MM.1S (cell line): ENCODE results near the gene DNAJB1.
"Not testable (repeated sequence)": the region's sequence is repeated elsewhere in the genome, so short reads cannot be mapped to it uniquely, and the experiment has no call there.

Experiments used
- DNase-seq: peaks from one replicate; pipeline ENCODE4 v3.0.0-alpha.2; 2015
- H2AFZ ChIP-seq: fragments of 300-600 bp; sonication (generic); 2 replicates; pipeline ENCODE4 v1.6.0; 2016; ENCODE audit warnings: antibody characterized with exemption, low read length
- H3F3A ChIP-seq: fragments of 300-600 bp; sonication (generic); 2 replicates; pipeline ENCODE4 v1.6.1; 2016; ENCODE audit warnings: mild to moderate bottlenecking, antibody characterized with exemption, low read length, moderate library complexity, mixed read lengths; ENCODE audit not compliant: insufficient read depth
- H3K27ac ChIP-seq: fragments of 300-600 bp; sonication (generic); 2 replicates; pipeline ENCODE4 v1.5.1; 2016; ENCODE audit warnings: mild to moderate bottlenecking, low read length
- H3K27me3 ChIP-seq: fragments of 300-600 bp; sonication (generic); replicated peaks from 2 replicates; pipeline ENCODE4 v1.6.0; 2016; ENCODE audit warnings: low read length; ENCODE audit not compliant: insufficient read depth
- H3K36me3 ChIP-seq: fragments of 300-600 bp; sonication (generic); replicated peaks from 2 replicates; pipeline ENCODE4 v1.6.1; 2016; ENCODE audit warnings: mild to moderate bottlenecking, low read length, mixed read lengths; ENCODE audit not compliant: insufficient read depth
- H3K4me1 ChIP-seq: fragments of 300-600 bp; sonication (generic); 2 replicates; pipeline ENCODE4 v1.6.1; 2016; ENCODE audit warnings: low read length, mixed read lengths
- H3K4me2 ChIP-seq: fragments of 300-600 bp; sonication (generic); 2 replicates; pipeline ENCODE4 v1.6.0; 2016; ENCODE audit warnings: low read depth, low read length
- H3K4me3 ChIP-seq: fragments of 300-600 bp; sonication (generic); 2 replicates; pipeline ENCODE4 v1.5.1; 2016; ENCODE audit warnings: low read length, mixed read lengths
- H3K79me2 ChIP-seq: fragments of 300-600 bp; sonication (generic); 2 replicates; pipeline ENCODE4 v1.6.1; 2016; ENCODE audit warnings: mixed run types, low read length, mixed read lengths
- H3K9ac ChIP-seq: fragments of 300-600 bp; sonication (generic); 2 replicates; pipeline ENCODE4 v1.6.1; 2016; ENCODE audit warnings: low read length, mixed read lengths
- H3K9me2 ChIP-seq: fragments of 300-600 bp; sonication (generic); replicated peaks from 2 replicates; pipeline ENCODE4 v1.6.1; 2016; ENCODE audit warnings: mild to moderate bottlenecking, low read length, mixed read lengths; ENCODE audit not compliant: insufficient read depth
- H3K9me3 ChIP-seq: fragments of 300-600 bp; sonication (generic); replicated peaks from 2 replicates; pipeline ENCODE4 v1.6.1; 2016; ENCODE audit warnings: mild to moderate bottlenecking, low read length, mixed read lengths; ENCODE audit not compliant: insufficient read depth
- H4K20me1 ChIP-seq: fragments of 300-600 bp; sonication (generic); 2 replicates; pipeline ENCODE4 v1.6.1; 2016; ENCODE audit warnings: mild to moderate bottlenecking, low read length, moderate library complexity, mixed read lengths; ENCODE audit not compliant: insufficient read depth
- EZH2 ChIP-seq: fragments of 300-600 bp; sonication (generic); optimal IDR thresholded peaks from 2 replicates; pipeline ENCODE3; 2017; ENCODE audit warnings: low read depth, mild to moderate bottlenecking, antibody characterized with exemption, low read length, mixed read lengths
- EZH2phosphoT487 ChIP-seq: fragments of 300-600 bp; sonication (generic); IDR thresholded peaks from 2 replicates; pipeline ENCODE4 v1.6.1; 2018; ENCODE audit warnings: antibody characterized with exemption, low read length
- TF ChIP-seq, protein P1 (sequence below): fragments of 300-600 bp; sonication (generic); IDR thresholded peaks from 2 replicates; pipeline ENCODE4 v1.5.1; 2016; ENCODE audit warnings: antibody characterized with exemption, low read length, mixed read lengths

The DNAJB1 gene

GRCh38 chr19:14542711-14543328, 24.6 kb upstream of the DNAJB1 start:
- no peaks in the 10 kb centered on the region for H3K36me3 ChIP-seq
- no peaks in the 10 kb centered on the region for H4K20me1 ChIP-seq
- no peaks in the 10 kb centered on the region for H3K9me3 ChIP-seq
- H3K9me2 ChIP-seq: no peaks in the 10 kb centered on the region
- H3K4me1 ChIP-seq: no peaks in the 10 kb centered on the region
- H3K27me3 ChIP-seq: no peaks in the 10 kb centered on the region
- no peak for DNase-seq
- H3K4me3 ChIP-seq: no peak overlapping the region
- TF ChIP-seq, protein P1, sequence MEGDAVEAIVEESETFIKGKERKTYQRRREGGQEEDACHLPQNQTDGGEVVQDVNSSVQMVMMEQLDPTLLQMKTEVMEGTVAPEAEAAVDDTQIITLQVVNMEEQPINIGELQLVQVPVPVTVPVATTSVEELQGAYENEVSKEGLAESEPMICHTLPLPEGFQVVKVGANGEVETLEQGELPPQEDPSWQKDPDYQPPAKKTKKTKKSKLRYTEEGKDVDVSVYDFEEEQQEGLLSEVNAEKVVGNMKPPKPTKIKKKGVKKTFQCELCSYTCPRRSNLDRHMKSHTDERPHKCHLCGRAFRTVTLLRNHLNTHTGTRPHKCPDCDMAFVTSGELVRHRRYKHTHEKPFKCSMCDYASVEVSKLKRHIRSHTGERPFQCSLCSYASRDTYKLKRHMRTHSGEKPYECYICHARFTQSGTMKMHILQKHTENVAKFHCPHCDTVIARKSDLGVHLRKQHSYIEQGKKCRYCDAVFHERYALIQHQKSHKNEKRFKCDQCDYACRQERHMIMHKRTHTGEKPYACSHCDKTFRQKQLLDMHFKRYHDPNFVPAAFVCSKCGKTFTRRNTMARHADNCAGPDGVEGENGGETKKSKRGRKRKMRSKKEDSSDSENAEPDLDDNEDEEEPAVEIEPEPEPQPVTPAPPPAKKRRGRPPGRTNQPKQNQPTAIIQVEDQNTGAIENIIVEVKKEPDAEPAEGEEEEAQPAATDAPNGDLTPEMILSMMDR: no peak
- TF ChIP-seq EZH2 (no peak), EZH2phosphoT487 (no peak)
- no peak overlapping the region for H3K9ac ChIP-seq
- H3K27ac ChIP-seq: no peak overlapping the region
- H3K4me2 ChIP-seq: no peak overlapping the region
- H3K79me2 ChIP-seq: peaks cover 51% of the 10 kb centered on the region
- no peak overlapping the region for H2AFZ ChIP-seq
- H3F3A ChIP-seq: no peaks in the 10 kb centered on the region

DNA sequence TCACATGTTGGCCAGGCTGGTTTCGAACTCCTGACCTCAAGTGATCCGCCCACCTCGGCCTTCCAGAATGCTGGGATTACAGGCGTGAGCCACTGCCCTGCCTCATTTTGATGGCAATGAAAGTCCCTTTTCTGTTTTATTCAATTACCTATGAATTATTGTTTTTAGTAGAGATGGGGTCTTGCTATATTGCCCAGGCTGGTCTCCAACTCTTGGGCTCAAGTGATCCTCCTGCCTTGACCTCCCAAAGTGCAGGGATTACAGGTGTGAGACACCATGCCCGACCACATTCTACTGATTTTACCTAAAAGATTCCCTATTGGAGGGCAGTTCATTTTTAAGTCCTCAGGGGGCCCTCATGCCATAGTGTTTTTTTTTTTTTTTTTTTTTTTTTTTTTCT, 23.8 kb upstream of the DNAJB1 start:
- H3K79me2 ChIP-seq: peaks cover 54% of the 10 kb centered on the region

DNA sequence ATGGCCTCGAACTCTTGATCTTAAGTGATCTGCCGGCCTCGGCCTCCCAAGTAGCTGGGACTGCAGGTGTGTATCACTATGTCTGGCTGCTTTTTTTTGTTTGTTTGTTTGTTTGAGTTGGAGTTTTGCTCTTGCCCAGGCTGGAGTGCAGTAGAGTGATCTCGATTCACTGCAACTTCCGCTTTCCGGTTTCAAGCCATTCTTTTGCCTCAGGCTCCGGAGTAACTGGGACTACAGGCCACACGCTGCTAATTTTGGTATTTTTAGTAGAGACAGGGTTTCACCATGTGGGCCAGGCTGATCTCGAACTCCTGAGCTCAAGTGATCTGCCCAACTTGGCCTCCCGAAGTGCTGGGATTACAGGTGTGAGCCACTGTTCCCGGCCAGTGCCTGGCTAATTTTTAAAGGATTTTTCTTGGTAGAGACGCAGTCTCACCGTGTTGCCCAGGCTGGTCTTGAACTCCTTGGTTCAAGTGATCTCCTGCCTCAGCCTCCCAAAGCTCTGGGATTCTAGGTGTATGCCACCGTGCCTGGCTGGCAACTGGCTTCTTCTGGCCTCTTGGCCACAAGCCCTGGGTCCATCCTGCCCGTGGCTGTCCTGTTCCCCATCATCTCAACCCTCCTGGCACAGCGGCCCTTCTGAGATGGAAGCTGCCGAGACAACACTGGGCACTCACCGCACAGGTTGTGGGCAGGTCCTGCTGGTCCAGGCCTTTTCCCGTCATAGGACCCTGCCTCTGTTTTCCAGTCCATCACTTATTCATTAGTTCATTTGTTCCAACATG, 22.7 kb upstream of the DNAJB1 start:
- DNase-seq: no peak
- no peak overlapping the region for H3K9ac ChIP-seq
- no peak overlapping the region for H3K27ac ChIP-seq
- H3F3A ChIP-seq: no peaks in the 10 kb centered on the region
- H3K27me3 ChIP-seq: no peaks in the 10 kb centered on the region
- no peaks in the 10 kb centered on the region for H3K9me3 ChIP-seq
- H3K4me2 ChIP-seq: no peak overlapping the region
- H4K20me1 ChIP-seq: no peaks in the 10 kb centered on the region
- H3K4me1 ChIP-seq: no peaks in the 10 kb centered on the region
- H2AFZ ChIP-seq: no peak overlapping the region
- H3K79me2 ChIP-seq: peaks cover 60% of the 10 kb centered on the region
- no peaks in the 10 kb centered on the region for H3K9me2 ChIP-seq
- TF ChIP-seq, protein P1: no peak
- TF ChIP-seq EZH2 (no peak), EZH2phosphoT487 (no peak)
- no peaks in the 10 kb centered on the region for H3K36me3 ChIP-seq
- H3K4me3 ChIP-seq: no peak overlapping the region

More for the DNA sequence above, 23.8 kb upstream of the DNAJB1 start:
- H3K4me1 ChIP-seq, H3K9me3 ChIP-seq, H4K20me1 ChIP-seq, H3K36me3 ChIP-seq, H3K4me2 ChIP-seq, H3F3A ChIP-seq, H3K27ac ChIP-seq, H3K9ac ChIP-seq, H3K4me3 ChIP-seq, H3K27me3 ChIP-seq, H3K9me2 ChIP-seq, H2AFZ ChIP-seq, DNase-seq: not testable (repeated sequence)
